ENCODE measurements around the gene CPAMD8.
"Not testable (repeated sequence)": the region's sequence is repeated elsewhere in the genome, so short reads cannot be mapped to it uniquely, and the experiment has no call there.

The CPAMD8 gene

DNA sequence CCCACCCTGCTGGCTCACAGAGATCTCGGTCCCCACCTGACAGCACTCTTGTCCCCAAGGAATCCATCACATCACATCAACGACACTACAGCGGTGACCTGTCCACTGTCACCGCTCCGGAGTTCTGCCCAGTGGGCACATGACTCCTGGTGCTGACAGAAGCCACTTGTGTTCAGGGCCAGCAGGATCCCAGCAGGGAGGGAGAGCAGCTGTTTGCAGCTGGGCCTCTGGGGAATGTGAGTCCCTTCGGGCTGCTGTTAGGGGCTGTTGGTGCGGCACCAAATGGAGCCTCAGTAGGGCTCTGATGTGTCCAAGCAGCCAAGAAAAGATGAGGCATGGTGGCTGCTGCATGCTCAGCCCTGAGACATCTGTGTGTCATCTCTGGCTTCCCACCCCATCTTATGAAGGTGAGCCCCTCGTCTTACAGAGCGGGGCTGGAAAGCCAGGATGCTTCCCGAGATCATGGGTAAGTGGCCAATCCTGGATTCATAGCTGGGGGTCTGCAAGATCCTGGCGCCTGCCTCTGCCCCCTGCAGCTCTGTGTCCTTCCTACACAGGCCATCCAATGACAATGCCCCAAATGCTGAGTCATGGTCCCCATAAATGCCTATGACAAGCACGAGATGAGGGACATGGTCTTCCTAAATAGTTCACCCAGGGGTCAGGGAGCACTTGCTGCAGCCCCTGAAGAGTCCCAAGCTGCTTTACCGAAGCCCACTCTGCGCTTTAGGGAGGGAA is 81.8 kb downstream of the CPAMD8 start:
- ATAC-seq, result no peak

DNA sequence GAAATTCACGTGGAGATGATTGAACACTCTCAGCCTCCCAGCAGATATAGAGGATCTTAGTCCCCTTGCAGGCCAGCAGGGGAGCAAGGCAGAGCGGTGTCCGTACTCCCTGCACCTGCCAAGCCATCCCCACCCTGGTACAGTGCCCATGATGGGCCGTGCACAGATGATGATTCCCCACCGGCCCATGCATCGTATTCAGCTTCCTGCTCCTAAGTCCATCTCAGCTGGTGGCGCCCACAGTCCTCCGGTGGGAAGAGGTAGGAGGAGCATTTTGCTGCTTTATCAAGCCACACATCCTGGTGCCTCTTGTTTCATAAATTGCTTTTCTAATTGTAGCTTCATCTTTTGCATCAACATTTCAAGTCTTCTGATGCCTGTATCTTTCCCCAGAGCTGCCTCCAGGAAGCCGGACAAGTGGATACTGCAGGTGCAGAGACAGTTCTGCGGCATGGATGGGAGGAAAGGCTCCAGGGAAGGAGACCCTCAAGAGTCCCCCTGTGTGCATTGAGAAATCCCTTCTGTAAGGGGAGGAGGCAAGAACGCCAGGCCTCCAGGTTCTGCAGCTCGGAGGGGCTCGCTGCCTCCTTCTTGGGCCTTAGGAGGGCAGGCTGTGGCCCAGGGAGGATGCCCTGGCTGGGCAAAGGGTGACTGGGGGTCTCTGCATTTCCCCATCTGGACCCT is 82.5 kb downstream of the CPAMD8 start:
- ATAC-seq, result no peak

DNA sequence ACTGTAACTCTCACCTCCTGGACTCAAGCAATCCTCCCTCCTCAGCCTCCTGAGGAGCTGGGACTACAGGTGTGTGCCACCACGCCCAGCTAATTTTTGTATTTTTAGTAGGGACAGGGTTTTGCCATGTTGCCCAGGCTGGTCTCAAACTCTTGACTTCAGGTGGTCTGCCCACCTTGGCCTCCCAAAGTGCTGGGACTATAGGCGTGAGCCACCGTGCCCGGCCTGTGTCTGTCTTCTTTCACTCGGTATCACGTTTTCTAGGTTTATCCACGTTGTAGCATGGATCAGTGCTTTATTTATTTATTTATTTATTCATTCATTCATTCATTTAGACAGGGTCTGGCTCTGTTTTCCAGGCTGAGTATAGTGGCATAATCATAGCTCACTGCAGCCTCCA is 83.5 kb downstream of the CPAMD8 start:
- not testable (repeated sequence) for ATAC-seq

DNA sequence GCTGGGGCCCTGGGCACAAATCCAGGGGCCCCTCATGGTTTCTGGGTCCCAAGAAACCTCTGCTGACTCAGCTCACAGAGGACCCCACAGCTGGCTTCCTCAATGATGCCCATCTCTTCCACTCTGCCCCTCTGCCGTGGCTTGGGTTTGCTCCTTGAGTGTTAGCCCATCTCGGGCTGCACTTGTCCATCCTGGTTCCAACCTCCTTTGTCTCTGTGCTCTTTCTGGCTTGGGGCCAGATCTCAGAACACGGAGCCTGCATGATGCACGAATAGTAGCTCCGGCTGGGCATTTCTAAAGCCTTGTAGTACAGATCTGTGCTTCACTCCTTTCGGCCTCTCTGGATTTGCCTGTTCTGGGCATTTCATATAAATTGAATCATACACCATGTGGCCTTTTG is 84.0 kb downstream of the CPAMD8 start:
- no peak for ATAC-seq

DNA sequence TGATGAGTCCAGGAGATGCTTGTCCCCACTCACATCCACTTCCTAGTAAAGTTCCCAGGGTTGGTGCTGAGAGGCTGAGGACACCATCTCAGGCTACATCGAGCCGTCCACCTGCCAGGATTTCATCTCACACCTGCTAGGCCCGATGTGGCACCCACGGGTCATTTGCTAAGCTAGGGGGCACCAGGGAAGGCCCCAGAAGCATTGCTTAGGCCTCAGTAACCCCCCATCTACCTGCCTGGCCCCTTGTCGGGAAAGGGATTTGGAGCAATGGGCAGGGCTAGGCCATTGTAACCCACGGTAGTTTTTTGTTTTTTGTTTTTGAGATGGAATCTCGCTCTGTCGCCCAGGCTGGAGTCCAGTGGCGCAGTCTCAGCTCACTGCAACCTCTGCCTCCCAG is 86.0 kb downstream of the CPAMD8 start:
- ATAC-seq, result no peak

DNA sequence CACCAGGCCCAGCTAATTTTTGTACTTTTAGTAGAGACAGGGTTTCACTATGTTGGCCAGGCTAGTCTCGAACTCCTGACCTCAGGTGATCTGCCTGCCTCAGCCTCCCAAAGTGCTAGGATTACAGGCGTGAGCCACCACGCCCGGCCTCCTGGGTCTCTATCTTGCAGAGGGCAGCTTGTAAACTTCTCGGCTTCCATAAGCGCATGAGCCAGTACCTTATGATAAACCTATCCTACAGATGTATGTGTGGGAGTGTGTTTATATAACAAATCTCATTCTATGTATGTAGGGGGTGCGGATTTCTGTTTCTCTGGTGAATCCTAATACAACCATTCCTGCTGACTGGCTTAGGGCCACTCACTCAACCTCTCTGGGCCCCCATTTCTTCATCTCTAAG is 86.5 kb downstream of the CPAMD8 start:
- ATAC-seq, result not testable (repeated sequence)

DNA sequence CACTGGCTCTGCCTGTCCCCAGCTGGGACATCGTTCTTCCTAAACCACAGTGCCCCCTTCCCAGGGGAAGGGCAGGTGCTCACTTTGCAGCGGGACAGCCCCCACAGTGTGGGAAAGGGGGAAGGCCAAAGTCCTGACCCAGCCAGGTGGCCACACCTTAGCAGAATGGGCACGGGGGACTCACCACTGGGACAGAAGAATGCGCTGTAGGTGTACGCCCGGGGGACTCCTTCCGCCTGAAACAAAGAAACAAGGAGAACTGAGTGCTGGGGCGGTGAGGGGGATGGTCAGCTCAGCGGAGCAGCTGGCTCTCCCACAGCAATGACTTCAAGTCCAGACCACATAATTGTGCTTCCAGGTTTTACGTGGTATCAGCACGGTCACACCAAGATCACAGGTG is 88.4 kb downstream of the CPAMD8 start:
- ATAC-seq, result no peak

DNA sequence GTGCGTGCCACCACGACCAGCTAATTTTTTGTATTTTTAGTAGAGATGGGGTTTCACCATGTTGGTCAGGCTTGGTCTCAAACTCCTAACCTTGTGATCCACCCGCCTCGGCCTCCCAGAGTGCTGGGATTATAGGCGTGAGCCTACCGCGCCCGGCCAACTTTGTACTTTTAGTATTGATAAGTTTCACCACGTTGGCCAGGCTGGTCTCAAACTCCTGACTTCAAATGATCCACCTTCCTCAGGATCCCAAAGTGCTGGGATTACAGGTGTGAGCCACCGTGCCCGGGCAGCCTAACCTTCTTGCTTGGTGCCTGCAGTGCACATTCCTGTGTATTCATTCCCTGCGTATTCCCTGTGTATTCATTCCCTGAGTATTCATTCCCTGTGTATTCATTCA is 88.8 kb downstream of the CPAMD8 start:
- ATAC-seq, result not testable (repeated sequence)

DNA sequence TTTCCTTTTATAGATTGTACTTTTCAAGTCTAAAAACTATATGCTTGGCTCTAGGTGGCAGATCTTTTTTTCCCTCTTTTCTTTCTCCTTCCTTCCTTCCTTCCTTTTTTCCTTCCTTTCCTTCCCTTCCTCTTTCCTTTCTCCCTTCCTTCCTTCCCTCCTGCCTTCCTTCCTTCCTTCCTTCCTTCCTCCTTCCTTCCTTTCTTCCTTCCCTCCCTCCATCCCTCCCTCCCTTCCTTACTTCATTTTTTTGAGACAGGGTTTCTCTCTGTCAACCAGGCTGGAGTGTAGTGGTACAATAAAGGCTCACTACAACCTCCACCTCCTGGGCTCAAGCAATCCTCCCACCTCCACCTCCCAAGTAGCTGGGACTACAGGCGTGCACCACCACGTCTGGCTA is 89.7 kb downstream of the CPAMD8 start:
- no peak for ATAC-seq

DNA sequence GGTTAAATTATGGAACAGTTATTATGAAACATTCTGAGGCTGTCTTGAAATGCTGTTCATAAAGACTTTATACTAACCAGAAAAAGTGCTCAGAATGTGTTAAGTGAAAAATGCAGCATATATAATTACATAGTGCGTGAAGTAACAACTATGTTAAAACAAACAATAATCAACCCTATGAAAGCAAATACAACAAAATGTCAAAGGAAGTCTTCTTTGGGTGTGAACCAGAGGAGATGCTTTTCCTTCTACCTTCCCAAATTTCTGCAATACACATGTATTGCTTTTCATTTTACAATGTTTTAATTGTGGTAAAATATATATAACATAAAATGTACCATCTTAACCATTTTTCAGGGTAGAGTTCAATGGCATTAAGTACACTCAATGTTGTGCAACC is 92.1 kb downstream of the CPAMD8 start:
- no peak for ATAC-seq

DNA sequence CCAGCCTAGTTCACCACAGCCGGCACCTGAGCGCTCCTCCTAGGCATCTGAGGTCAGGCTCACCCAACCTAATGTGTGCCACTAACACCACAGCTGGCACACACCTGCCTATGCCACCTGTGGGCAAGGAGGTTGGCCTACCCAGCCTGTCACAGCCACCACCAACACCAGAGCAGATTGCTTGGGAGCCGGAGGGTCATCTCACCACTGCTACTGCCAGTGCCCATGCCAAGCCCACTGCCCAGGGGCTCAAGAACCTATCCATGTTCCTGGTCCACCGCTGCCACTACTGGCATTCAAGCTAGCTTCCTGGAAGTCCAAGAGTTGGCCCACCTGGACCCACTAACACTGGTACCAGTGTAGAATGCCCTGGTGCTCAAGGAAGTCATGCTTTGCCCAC is 95.3 kb downstream of the CPAMD8 start:
- no peak for ATAC-seq

DNA sequence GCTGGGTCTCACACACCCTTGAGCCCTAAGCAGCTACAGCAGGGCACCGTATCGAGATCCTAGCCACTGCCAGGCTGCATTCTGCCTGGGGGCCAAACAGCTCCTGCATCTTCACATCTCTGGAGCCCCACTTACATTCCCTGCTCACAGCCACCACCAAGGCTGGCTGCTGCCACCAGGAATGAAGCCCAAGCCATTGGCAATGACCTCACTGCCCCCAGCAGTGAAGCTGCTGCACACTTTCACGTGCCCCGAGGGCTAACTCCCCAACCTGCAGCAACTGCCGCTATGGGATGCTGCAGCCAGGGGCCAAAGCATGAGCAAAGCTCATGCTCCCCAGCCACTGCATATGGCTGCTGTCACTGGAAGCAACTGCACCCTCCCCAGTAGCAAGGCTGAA is 95.9 kb downstream of the CPAMD8 start:
- no peak for ATAC-seq

DNA sequence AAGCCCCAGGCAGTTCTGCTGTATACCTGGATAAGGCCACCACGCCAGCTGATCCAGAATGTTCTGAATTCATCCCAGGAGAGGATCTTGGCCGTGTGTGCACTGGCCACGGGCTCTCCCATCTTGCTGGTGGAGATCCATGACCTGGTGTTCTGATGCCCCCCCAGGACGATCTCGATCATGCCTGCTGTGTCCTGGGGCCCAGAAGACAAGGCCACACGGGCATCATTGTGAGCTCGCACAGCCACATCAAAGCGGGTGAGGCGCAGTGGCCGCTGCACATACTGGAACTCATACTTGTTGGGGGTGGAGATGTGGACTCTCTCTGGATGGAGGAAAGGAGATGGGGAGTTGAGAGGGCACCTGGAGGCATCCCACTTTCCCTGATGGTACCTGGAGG is 97.7 kb downstream of the CPAMD8 start:
- ATAC-seq, result no peak

DNA sequence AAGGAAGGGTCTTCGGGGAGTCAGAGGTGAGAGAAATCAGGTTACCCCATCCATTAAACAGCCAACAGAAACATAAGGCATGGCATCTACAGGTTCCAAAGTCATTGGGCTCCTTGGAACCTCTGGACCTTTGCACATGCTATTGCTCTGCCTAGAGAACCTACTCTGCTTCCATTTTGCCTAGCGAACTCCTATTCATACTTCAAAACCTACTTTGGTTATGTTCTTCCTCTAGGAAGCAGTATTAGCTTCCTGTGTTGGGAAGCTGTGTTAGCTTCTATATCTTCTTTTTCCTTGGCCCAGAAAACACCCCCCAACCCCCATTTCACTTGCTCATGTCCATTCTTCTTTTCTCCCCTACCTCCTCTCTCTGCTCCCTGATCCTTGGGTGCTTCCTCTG is 98.3 kb downstream of the CPAMD8 start:
- ATAC-seq, result no peak

DNA sequence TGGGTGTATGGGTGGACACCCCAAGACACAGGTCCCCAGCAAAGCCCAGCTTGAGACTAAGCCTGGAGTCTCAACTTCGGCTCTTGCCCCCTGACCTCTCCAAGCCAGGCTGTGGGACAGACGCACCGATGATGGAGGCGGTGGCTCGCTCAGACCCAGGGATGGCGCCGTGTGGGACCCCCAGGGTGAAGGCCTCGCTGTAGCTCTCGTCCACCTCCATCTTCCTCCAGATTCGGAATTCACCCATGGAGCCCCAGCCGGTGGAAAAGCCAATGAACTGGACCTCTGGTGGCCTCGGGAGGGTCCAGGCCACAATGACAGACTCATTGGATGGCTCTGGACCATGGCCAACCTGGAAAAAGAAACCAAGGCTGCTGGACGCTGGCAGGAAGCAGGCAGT is 98.7 kb downstream of the CPAMD8 start:
- no peak for ATAC-seq

DNA sequence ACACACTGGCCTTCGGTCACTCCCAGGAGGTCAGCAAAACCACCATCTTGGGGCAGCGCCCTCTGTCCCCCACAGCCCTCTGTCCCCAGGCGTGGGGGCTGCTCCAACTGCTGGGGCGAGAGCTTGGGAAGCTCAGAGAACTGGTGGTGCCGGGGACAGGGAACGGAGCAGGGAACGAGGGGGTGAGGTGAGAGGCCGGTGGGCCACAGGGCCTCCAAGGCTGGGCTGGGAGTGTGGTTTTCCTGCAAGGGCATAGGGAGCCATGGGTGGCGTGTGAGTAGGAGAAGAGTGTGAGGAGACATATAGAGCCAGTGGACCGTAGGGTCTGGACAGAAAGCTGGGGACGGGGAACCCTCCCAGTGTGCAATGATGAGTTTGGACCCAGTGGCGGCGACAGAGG is 103.7 kb downstream of the CPAMD8 start:
- ATAC-seq, result no peak

DNA sequence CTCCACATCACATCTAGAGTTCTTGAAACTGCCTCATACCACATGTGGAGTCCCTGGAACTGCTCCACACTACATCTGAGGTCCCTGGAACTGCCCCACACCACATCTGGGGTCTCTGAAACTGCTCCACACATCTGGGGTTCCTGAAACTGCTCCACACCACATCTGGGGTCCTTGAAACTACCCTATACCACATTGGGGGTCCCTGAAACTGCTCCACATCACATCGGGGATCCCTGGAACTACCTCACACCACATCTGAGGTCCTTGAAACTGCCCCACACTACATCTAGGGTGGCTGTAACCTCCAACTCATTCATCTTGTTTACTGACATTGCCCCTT is 104.0 kb downstream of the CPAMD8 start:
- no peak for ATAC-seq

DNA sequence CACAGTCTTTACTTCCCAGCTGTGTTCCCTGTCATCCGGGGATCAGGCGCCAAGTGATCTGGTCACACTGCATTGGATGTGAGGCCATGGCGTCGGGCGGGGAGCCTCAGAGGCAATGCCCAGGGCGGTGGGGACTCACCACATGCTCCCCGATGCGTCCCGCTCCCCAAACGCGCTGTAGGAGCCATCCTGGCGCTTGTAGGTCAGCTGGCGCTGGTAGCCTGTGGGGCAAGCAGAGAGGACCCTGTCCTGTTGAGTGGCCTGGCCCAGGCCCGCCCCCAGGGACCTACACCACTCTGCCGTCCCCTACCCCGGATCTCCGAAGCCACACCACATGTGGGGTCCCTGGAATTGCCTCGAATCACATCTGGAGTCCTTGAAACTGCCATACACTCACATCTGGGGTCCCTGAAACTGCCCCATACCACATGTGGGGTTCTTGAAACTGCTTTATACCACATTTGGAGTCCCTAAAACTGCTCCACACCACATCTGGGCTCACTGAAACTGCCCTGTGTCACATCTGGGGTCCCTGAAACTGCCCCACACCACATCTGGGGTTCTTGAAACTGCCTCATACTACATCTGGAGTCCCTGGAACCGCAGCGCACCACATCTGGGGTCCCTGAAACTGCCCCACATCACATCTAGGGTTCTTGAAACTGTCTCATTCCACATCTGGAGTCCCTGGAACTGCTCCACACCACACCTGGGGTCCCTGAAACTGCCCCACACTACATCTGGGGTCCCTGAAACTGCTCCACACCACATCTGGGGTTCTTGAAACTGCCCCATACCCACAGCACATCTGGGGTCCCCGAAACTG is 104.6 kb downstream of the CPAMD8 start:
- no peak for ATAC-seq

DNA sequence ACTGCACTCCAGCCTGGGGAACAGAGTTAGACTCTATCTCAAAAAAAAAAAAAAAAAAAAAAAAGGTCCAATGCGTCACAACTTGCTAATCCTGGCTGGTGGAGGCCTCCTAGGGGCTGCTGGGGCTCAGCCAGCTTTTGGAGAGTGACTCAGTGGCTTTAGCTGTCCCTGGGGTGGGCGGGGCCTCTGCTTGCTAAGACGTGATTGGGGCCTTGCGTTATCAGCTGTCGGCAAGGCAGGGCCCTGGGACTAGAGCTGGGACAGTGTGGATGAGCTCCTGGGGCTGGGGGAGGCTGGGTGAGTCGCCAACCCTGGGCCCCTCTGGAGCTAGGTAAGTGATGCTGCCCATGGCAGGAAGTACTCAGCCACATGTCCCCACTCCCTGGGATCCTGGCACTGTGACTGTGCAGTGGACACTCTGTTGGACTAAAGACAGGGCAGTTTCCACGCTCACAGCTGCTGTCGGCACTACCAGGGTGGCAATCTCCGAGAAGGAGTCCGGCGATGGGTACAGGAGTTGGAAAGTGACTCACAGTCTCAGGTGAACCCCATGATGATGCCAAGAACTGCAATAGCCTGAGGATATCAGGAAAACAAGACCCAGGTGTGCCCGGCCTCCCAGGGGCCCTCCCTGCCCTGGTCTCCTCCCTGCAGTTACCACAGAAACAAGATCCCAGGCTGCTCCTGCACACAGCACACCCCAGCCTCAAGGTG is 105.6 kb downstream of the CPAMD8 start:
- ATAC-seq, result no peak

DNA sequence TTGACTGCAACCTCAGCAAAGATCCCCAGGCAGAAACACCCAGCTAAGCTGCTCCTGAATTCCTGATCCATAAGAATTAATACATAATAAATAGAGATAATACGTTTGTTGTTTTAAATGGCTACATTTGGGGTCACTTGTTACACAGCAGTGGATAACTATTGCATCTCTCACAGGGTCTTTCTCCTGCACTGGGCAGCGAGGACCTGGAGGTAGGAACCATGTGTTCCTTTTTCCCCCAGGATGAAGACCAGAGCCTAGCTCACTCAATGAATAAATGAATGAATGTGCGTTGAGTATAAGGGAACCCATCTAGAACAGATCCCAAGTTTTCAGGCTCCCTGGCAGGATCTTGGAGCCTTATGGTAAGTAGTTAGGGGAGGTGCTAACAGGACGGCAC is 107.1 kb downstream of the CPAMD8 start:
- no peak for ATAC-seq

DNA sequence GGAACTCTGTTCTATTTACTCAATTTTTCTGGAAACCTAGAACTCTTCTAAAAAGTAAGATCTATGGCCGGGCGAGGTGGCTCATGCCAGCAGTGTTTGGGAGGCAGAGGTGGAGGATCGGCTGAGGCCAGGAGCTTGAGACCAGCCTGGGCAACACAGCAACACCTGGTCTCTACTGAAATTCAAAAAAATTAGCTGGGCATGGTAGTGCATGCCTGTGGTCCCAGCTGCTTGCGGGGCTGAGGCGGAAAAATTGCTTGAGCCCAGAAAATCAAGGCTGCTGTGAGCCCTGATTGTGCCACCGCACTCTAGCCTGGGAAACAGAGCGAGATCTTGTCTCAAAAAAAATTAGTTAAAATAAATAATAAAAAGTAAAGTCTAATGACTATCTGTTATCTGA is 109.2 kb downstream of the CPAMD8 start:
- no peak for ATAC-seq

DNA sequence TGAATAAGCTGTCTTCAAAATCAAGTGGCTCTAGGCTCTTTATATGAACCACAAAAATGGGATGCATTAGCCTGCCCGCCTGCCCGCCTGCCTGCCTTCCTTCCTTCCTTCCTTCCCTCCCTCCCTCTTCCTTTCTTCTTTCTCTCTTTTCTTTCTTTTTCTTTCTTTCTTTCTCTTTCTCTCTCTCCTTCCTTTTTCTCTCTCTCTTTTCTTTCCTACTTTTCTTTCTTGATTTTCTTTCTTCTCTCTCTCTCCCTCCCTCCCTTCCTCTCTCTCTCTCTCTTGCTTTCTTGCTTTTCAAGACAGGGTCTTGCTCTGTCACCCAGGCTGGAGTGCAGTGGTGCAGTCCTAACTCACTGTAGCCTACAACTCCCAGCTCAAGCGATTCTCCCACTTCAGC is 110.9 kb downstream of the CPAMD8 start:
- ATAC-seq, result no peak

DNA sequence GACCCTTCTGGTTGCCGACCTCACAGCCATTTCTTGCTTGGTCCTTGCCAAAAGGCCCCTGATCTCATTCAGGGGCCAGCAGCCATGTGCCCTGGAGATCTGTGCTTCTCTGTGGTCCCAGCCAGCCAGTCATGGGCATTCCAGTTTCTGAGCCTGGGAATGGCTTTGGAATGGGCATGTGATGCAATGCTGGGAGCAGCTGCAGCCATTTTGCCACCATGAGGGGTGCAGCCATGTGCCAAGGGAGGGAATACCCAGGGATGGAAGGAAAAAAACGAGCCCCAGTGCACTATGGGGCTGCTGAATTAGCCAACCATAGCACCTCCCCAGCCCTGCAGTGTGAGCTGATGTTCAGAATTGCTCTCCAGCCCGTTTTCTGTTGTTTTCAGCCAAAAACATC is 111.5 kb downstream of the CPAMD8 start:
- ATAC-seq, result no peak

Data from activated CD4-positive, CD25-positive, alpha-beta regulatory T cell treated with anti-CD3 and anti-CD28 coated beads, Interleukin-2, amount 50 U/mL, for 24 hours (primary cell).